DOHH2 (cell line): ENCODE data around the gene SDCCAG8.

Experiments
- H3F3A ChIP-seq: fragments of 200-600 bp; sonication (generic), shearing (Covaris generic); 2 replicates; pipeline ENCODE4 v1.6.0; 2016; ENCODE audit warnings: antibody characterized with exemption, mild to moderate bottlenecking; ENCODE audit not compliant: control insufficient read depth, insufficient read depth
- H3K27ac ChIP-seq: fragments of 200-600 bp; sonication (generic); 2 replicates; pipeline ENCODE4 v1.5.1; 2014; ENCODE audit warnings: low read depth, mild to moderate bottlenecking, low read length, moderate library complexity
- H3K27me3 ChIP-seq: fragments of 200-600 bp; sonication (generic); 2 replicates; pipeline ENCODE4 v1.6.1; 2014; ENCODE audit warnings: mild to moderate bottlenecking, low read length, mixed read lengths; ENCODE audit not compliant: control insufficient read depth
- H3K36me3 ChIP-seq: fragments of 200-600 bp; sonication (generic); 2 replicates; pipeline ENCODE4 v1.6.1; 2014; ENCODE audit warnings: mild to moderate bottlenecking, low read length, moderate library complexity, mixed read lengths; ENCODE audit not compliant: control insufficient read depth
- H3K4me1 ChIP-seq: fragments of 200-600 bp; sonication (generic); 2 replicates; pipeline ENCODE4 v1.6.1; 2014; ENCODE audit warnings: mild to moderate bottlenecking, low read length, mixed read lengths; ENCODE audit not compliant: control insufficient read depth
- H3K4me2 ChIP-seq: fragments of 200-600 bp; sonication (generic); 2 replicates; pipeline ENCODE4 v1.6.0; 2014; ENCODE audit warnings: mild to moderate bottlenecking, low read length, moderate library complexity
- H3K4me3 ChIP-seq: fragments of 200-600 bp; sonication (generic); 2 replicates; pipeline ENCODE4 v1.5.1; 2014; ENCODE audit warnings: mild to moderate bottlenecking, low read length, mixed read lengths
- H3K79me2 ChIP-seq: fragments of 200-600 bp; sonication (generic); 2 replicates; pipeline ENCODE4 v1.6.1; 2014; ENCODE audit warnings: mild to moderate bottlenecking, low read length, mixed read lengths; ENCODE audit not compliant: control insufficient read depth
- H3K9me2 ChIP-seq: fragments of 200-600 bp; sonication (generic); replicated peaks from 2 replicates; pipeline ENCODE4 v1.6.1; 2014; ENCODE audit warnings: mild to moderate bottlenecking, low read length, mixed read lengths; ENCODE audit not compliant: control insufficient read depth
- H3K9me3 ChIP-seq: fragments of 200-600 bp; sonication (generic); 2 replicates; pipeline ENCODE4 v1.6.1; 2014; ENCODE audit warnings: antibody characterized with exemption, low read length, mixed read lengths; ENCODE audit not compliant: control insufficient read depth, insufficient read depth
- H4K20me1 ChIP-seq: fragments of 200-600 bp; sonication (generic); 2 replicates; pipeline ENCODE4 v1.6.0; 2014; ENCODE audit warnings: low read depth, mild to moderate bottlenecking, antibody characterized with exemption, low read length, moderate library complexity; ENCODE audit not compliant: control insufficient read depth, insufficient read depth
- EZH2phosphoT487 ChIP-seq: fragments of 200-600 bp; sonication (generic); IDR thresholded peaks from 2 replicates; pipeline ENCODE4 v1.6.1; 2017; ENCODE audit warnings: borderline replicate concordance, mild to moderate bottlenecking, antibody characterized with exemption, low read length, moderate library complexity, mixed read lengths
- TF ChIP-seq, protein P1 (sequence below): fragments of 200-600 bp; sonication (generic); IDR thresholded peaks from one replicate; pipeline ENCODE4 v1.5.1; 2014; ENCODE audit warnings: antibody characterized with exemption, mild to moderate bottlenecking, low read depth, low read length; ENCODE audit not compliant: poor library complexity, severe bottlenecking

The SDCCAG8 gene

DNA sequence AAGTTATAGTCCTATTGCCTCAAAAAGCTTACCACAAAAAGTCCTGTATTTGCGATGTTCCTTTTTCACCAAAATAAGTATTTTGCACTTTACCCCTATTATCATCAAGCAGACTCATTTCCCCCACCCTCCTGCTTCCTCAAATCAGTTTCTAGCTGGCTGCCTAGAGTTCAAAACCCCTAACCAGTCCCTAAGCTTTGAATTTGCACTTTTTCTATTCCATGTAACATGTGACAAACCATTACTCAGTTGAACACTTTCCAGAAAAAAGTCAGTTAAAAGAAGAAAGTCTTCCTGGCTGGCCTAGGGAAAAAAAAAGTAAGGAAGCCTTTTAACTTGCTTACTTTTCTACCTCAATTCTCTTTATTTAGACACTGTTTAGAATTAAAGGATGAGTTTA is 8.9 kb upstream of the SDCCAG8 start:
- Histone ChIP-seq H3K9me2 (no peaks in the 10 kb centered on the region), H3K9me3 (no peaks in the 10 kb centered on the region), H3K4me1 (peaks cover 37% of the 10 kb centered on the region), H3K4me3 (no peak overlapping the region), H3K4me2 (peak overlapping the region; percentile 31), H3K79me2 (peaks cover 96% of the 10 kb centered on the region), H3K27me3 (no peaks in the 10 kb centered on the region), H3K27ac (no peak overlapping the region), H3K36me3 (peaks cover 5% of the 10 kb centered on the region), H3F3A (no peaks in the 10 kb centered on the region), H4K20me1 (0 out of 2 replicates have a peak, but pooled peaks cover 2% of the 10 kb centered on the region)
- TF ChIP-seq EZH2phosphoT487, result no peak
- TF ChIP-seq, protein P1, sequence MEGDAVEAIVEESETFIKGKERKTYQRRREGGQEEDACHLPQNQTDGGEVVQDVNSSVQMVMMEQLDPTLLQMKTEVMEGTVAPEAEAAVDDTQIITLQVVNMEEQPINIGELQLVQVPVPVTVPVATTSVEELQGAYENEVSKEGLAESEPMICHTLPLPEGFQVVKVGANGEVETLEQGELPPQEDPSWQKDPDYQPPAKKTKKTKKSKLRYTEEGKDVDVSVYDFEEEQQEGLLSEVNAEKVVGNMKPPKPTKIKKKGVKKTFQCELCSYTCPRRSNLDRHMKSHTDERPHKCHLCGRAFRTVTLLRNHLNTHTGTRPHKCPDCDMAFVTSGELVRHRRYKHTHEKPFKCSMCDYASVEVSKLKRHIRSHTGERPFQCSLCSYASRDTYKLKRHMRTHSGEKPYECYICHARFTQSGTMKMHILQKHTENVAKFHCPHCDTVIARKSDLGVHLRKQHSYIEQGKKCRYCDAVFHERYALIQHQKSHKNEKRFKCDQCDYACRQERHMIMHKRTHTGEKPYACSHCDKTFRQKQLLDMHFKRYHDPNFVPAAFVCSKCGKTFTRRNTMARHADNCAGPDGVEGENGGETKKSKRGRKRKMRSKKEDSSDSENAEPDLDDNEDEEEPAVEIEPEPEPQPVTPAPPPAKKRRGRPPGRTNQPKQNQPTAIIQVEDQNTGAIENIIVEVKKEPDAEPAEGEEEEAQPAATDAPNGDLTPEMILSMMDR, result no peak

DNA sequence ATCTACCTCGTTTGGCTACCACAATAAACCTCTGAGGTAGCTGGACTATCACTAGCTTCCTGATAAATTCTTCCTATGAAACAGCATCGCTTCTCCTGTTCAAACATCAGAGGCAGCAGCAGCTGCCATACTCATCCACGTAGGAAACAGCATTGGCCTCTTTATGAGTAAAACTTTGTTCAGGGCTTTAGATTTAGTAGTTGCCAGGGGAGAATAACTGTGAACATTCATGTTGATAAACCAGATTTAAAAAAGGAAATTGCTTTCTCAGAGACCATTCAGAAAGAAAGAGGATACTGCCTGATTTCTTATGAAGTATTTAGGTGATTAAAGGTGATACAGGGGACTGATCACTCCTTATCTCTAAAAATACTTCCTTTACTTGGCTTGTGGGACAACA is 7.9 kb upstream of the SDCCAG8 start:
- Histone ChIP-seq H3K9me2 (no peaks in the 10 kb centered on the region), H3K9me3 (no peaks in the 10 kb centered on the region), H4K20me1 (0 out of 2 replicates have a peak, but pooled peaks cover 2% of the 10 kb centered on the region), H3K36me3 (peaks cover 4% of the 10 kb centered on the region; the same call in 1 of the 2 replicates), H3K79me2 (peaks cover 97% of the 10 kb centered on the region), H3K4me1 (peaks cover 44% of the 10 kb centered on the region), H3K27me3 (no peaks in the 10 kb centered on the region), H3K4me3 (no peak overlapping the region), H3F3A (no peaks in the 10 kb centered on the region; the same call in 1 of the 2 replicates), H3K4me2 (no peak overlapping the region), H3K27ac (no peak overlapping the region)
- TF ChIP-seq, protein P1, result no peak

DNA sequence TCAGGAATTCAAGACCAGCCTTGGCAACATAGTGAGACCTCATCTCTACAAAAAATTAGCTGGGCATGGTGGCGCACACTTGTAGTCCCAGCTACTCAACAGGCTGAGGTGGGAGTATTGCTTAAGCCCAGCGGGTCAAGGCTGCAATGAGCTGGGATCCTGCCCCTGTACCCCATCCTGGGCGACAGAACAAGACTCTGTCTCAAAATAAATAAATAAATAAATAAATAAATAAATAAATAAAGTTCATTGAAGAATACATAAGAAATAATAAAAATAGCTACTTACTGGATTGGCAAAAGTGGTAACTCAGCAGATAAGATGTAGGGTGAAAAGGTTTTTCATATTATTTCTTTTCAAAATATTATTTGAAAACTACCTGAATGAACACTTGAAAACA is 6.6 kb upstream of the SDCCAG8 start:
- Histone ChIP-seq H3K79me2 (peaks cover 99% of the 10 kb centered on the region), H3F3A (no peaks in the 10 kb centered on the region; the same call in 1 of the 2 replicates), H3K27ac (no peak overlapping the region), H3K4me1 (peaks cover 50% of the 10 kb centered on the region), H3K36me3 (no peaks in the 10 kb centered on the region), H3K9me3 (no peaks in the 10 kb centered on the region), H3K4me3 (no peak overlapping the region), H3K4me2 (no peak overlapping the region), H3K27me3 (no peaks in the 10 kb centered on the region), H4K20me1 (0 out of 2 replicates have a peak, but pooled peaks cover 2% of the 10 kb centered on the region), H3K9me2 (no peaks in the 10 kb centered on the region)
- TF ChIP-seq, protein P1, result no peak
- no peak for TF ChIP-seq EZH2phosphoT487

DNA sequence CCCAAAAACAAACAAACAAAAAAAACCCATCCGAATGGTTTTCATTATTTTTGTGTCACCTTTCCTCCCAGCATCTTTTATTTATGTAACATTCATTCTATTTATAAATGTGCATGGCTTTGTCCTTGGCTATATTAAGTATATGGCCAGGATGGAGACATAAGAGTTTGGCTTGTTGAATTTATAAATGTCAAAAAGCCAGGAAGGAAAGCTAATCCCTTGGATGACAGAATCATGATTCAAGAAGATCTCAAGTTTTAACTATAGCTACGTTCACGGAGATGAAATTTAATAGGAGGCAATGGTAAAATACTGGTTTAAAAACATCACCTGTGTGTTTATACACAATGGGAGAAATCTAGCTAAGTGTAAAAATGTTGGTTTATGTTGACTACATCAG is 5.7 kb upstream of the SDCCAG8 start:
- H3K4me1 ChIP-seq, result peaks cover 46% of the 10 kb centered on the region
- 0 out of 2 replicates have a peak, but pooled peaks cover 2% of the 10 kb centered on the region for H4K20me1 ChIP-seq
- H3K9me3 ChIP-seq, result no peaks in the 10 kb centered on the region
- H3K79me2 ChIP-seq, result peaks cover 96% of the 10 kb centered on the region
- no peak overlapping the region for H3K27ac ChIP-seq
- no peaks in the 10 kb centered on the region for H3K27me3 ChIP-seq
- H3K36me3 ChIP-seq, result no peaks in the 10 kb centered on the region
- no peak overlapping the region for H3K4me2 ChIP-seq
- TF ChIP-seq, protein P1, result no peak
- TF ChIP-seq EZH2phosphoT487, result no peak
- no peaks in the 10 kb centered on the region for H3K9me2 ChIP-seq
- no peak overlapping the region for H3K4me3 ChIP-seq
- H3F3A ChIP-seq, result no peaks in the 10 kb centered on the region; the same call in 1 of the 2 replicates
